PC-3 (cell line): ENCODE data around the gene TRIM10. TPM values are rescaled to one million over a fixed set of nuclear protein-coding genes. Genes with fewer than 3 reads are reported as not detected.

ENCODE experiments used
- ATAC-seq: fragments of 200-7000 bp; cut with Tn5 transposase; 2 replicates; pipeline ENCODE4 v1.9.1; 2020; ENCODE audit warnings: mild to moderate bottlenecking, moderate library complexity
- BruUV-seq: library from RNA; stranded (reverse); fragments of 400-500 nt; replicated peaks from 2 replicates; lab custom pipeline; 2021; lab: Mats Ljungman, UMichigan
- CTCF ChIA-PET: fragments of 300-600 bp; sonication (Branson Sonifier 250); formaldehyde crosslinking; loops from one replicate; lab custom pipeline; 2022; ENCODE audit warnings: antibody characterized with exemption; lab: Charles Lee
- POLR2A ChIA-PET: fragments of 300-600 bp; sonication (Branson Sonifier 250); formaldehyde crosslinking; loops from one replicate; lab custom pipeline; 2022; ENCODE audit warnings: antibody characterized with exemption; ENCODE audit not compliant: unreplicated experiment; lab: Charles Lee
- DNase-seq: peaks from one replicate; pipeline ENCODE4 v3.0.0-alpha.2; 2015
- H2AFZ ChIP-seq: fragments of 300-600 bp; sonication (generic); 2 replicates; pipeline ENCODE4 v1.6.0; 2016; ENCODE audit warnings: antibody characterized with exemption, low read length
- H3F3A ChIP-seq: fragments of 300-600 bp; sonication (generic); one replicate; pipeline ENCODE4 v1.6.0; 2017; ENCODE audit warnings: antibody characterized with exemption, low read length, control low read depth, mild to moderate bottlenecking; ENCODE audit not compliant: unreplicated experiment
- H3K27ac ChIP-seq: fragments of 300-600 bp; sonication (generic); 2 replicates; pipeline ENCODE4 v1.5.1; 2016; ENCODE audit warnings: mild to moderate bottlenecking, low read length
- H3K27me3 ChIP-seq: fragments of 300-600 bp; sonication (generic); 2 replicates; pipeline ENCODE4 v1.6.1; 2016; ENCODE audit warnings: low read length, mixed read lengths
- H3K36me3 ChIP-seq: fragments of 300-600 bp; sonication (generic); 2 replicates; pipeline ENCODE4 v1.6.1; 2016; ENCODE audit warnings: low read depth, mixed run types, low read length, mixed read lengths
- H3K4me1 ChIP-seq: fragments of 300-600 bp; sonication (generic); 2 replicates; pipeline ENCODE4 v1.5.1; 2016; ENCODE audit warnings: low read length; ENCODE audit not compliant: insufficient read depth
- H3K4me2 ChIP-seq: fragments of 300-600 bp; sonication (generic); 2 replicates; pipeline ENCODE4 v1.6.0; 2016; ENCODE audit warnings: low read length
- H3K4me3 ChIP-seq: fragments of 300-600 bp; sonication (generic); 2 replicates; pipeline ENCODE4 v1.5.1; 2016; ENCODE audit warnings: mild to moderate bottlenecking, low read length, mixed read lengths
- H3K79me2 ChIP-seq: fragments of 300-600 bp; sonication (generic); 2 replicates; pipeline ENCODE4 v1.6.1; 2017; ENCODE audit warnings: low read length, mixed read lengths
- H3K9ac ChIP-seq: fragments of 300-600 bp; sonication (generic); 2 replicates; pipeline ENCODE4 v1.6.0; 2016; ENCODE audit warnings: mild to moderate bottlenecking, low read length
- H3K9me2 ChIP-seq: fragments of 300-600 bp; sonication (generic); replicated peaks from 2 replicates; pipeline ENCODE4 v1.6.1; 2016; ENCODE audit warnings: mixed run types, low read length, mixed read lengths
- H3K9me3 ChIP-seq: fragments of 300-600 bp; sonication (generic); 2 replicates; pipeline ENCODE4 v1.6.1; 2016; ENCODE audit warnings: low read length, mixed read lengths
- H4K20me1 ChIP-seq: fragments of 300-600 bp; sonication (generic); 2 replicates; pipeline ENCODE4 v1.6.1; 2016; ENCODE audit warnings: low read length, mixed read lengths
- EZH2 ChIP-seq: fragments of 300-600 bp; sonication (generic); IDR thresholded peaks from one replicate; pipeline ENCODE4 v1.6.1; 2017; ENCODE audit warnings: antibody characterized with exemption, mild to moderate bottlenecking, low read length; ENCODE audit not compliant: unreplicated experiment
- EZH2phosphoT487 ChIP-seq: fragments of 300-600 bp; sonication (generic); IDR thresholded peaks from 2 replicates; pipeline ENCODE4 v1.6.1; 2018; ENCODE audit warnings: mild to moderate bottlenecking, antibody characterized with exemption, low read length, borderline replicate concordance
- intact Hi-C: fragments of 100-400 bp; cut with micrococcal nuclease; formaldehyde crosslinking; loops from 2 replicates; pipeline ENCODE4 v1.9.0; 2023
- total RNA-seq: library from RNA; depleted of rRNA; stranded (reverse); fragments of >200 nt; gene quantifications from 2 replicates; pipeline ENCODE4 v1.2.3, GENCODE V29; 2014
- TF ChIP-seq, protein P1 (sequence below): fragments of 300-600 bp; sonication (generic); conservative IDR thresholded peaks from 2 replicates; pipeline ENCODE4 v1.5.1; 2017; ENCODE audit warnings: antibody characterized with exemption, low read depth, mild to moderate bottlenecking, low read length

The TRIM10 gene
- total RNA-seq, 1 experiment from 2014 or later = not detected

DNA sequence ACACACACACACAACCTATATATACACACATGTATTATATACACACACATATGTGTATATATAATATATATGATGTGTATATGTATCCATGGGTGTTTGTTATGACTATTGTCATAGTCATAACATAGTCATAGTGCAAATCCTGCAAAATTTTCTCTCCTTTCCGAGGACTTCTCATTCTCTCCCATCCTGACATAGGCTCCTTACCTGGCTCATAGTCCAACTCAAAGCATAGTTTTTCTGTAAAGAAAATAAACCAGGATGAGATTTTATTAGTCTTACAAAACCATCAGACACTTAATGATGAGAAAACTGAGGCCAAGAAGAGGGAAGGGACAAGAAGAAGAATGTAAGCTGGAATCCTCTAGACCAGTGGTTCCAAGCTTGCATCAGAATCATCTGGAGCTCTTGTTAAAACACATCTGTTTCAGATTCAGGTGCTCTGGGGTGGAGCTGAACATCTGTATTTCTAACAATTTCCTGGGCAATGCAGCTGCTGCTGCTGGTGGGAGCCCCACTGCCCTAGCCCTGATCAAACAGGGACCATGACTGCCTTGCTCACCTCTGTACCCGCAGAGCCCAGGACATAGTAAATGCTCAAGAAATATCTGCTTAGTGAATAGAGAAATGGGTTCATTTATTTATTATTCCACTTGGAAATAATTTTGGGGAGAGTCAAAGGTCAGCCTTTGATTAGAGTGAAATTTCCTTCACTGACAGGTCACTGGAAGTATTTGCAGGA is 5.3 kb downstream of the TRIM10 start:
- Histone ChIP-seq H3K27ac (peak overlapping the region; percentile 69), H3F3A (peaks cover 5% of the 10 kb centered on the region), H3K36me3 (no peaks in the 10 kb centered on the region), H3K4me2 (peak overlapping the region; percentile 66), H4K20me1 (no peaks in the 10 kb centered on the region), H3K4me3 (no peak overlapping the region), H2AFZ (no peak overlapping the region), H3K9ac (no peak overlapping the region; the same call in 1 of the 2 replicates), H3K79me2 (no peaks in the 10 kb centered on the region), H3K27me3 (no peaks in the 10 kb centered on the region), H3K9me3 (no peaks in the 10 kb centered on the region), H3K9me2 (no peaks in the 10 kb centered on the region), H3K4me1 (peaks cover 32% of the 10 kb centered on the region)
- CTCF ChIA-PET = no interaction called here
- TF ChIP-seq EZH2phosphoT487 (no peak), EZH2 (no peak)
- TF ChIP-seq, protein P1, sequence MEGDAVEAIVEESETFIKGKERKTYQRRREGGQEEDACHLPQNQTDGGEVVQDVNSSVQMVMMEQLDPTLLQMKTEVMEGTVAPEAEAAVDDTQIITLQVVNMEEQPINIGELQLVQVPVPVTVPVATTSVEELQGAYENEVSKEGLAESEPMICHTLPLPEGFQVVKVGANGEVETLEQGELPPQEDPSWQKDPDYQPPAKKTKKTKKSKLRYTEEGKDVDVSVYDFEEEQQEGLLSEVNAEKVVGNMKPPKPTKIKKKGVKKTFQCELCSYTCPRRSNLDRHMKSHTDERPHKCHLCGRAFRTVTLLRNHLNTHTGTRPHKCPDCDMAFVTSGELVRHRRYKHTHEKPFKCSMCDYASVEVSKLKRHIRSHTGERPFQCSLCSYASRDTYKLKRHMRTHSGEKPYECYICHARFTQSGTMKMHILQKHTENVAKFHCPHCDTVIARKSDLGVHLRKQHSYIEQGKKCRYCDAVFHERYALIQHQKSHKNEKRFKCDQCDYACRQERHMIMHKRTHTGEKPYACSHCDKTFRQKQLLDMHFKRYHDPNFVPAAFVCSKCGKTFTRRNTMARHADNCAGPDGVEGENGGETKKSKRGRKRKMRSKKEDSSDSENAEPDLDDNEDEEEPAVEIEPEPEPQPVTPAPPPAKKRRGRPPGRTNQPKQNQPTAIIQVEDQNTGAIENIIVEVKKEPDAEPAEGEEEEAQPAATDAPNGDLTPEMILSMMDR = no peak
- peak; percentile 23 for ATAC-seq
- POLR2A ChIA-PET = no interaction called here
- peak; percentile 58 for DNase-seq
- intact Hi-C loops = no loop called here
- BruUV-seq = no TSS peak

DNA sequence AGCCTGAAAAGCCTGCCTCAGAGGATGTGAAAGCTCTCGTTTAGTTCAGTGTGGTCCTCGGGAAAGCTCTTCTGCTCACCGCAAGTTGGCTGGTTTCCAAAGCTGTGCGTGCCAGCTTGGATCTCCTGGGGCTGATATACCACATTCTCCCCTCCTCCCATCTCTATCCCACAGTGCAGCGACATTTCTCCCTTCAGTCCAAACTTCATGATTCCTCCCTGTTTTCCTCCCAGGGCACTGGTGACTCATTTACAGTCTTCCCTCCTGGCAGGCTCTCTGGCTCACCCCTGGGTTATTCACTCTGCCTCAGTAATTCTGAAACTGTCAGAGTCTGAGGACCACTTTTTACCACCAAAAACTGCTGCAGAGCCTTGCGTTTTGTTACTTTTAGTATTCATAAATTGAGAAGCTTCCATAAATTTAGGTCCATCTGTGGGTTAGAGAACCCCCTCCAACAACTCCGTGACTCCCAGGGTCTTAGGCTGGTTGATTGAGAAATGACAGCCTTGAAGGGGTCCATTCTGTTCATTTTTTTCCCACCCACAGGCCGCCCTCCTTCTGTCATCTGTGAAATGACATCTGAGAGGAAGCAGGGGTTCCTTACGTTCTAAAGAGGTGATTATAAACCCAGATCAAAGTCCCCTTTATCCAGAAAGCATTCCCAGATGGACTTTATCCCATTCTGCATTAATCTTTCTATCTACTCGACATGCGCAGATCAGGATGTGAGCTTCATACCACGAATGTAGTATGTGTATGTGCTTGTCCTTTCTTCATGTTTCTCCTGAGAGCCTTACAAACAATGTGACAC is 6.1 kb downstream of the TRIM10 start:
- Histone ChIP-seq H3K9ac (peak overlapping the region; percentile 38), H4K20me1 (no peaks in the 10 kb centered on the region), H3K27me3 (no peaks in the 10 kb centered on the region), H3K4me1 (peaks cover 32% of the 10 kb centered on the region), H3K4me2 (peak overlapping the region; percentile 66), H3K9me3 (no peaks in the 10 kb centered on the region), H3K79me2 (no peaks in the 10 kb centered on the region), H3K27ac (peak overlapping the region; percentile 69), H3K36me3 (no peaks in the 10 kb centered on the region), H3K4me3 (peak overlapping the region; percentile 8; the same call in 1 of the 2 replicates), H3F3A (peaks cover 5% of the 10 kb centered on the region), H3K9me2 (no peaks in the 10 kb centered on the region), H2AFZ (no peak overlapping the region)
- intact Hi-C loops = no loop called here
- ChIA-PET POLR2A (interaction anchor here (0.6 kb wide), 1 partner anchor 88 kb away, joined by 3 read pairs; no protein-coding TSS in a partner anchor), CTCF (no interaction called here)
- TF ChIP-seq EZH2phosphoT487 (no peak), EZH2 (no peak)
- TF ChIP-seq, protein P1 = no peak
- BruUV-seq = no TSS peak
- DNase-seq (peak; percentile 93), ATAC-seq (peak; percentile 94)
